ENCODE measurements around the gene DIP2B.
A peak's percentile ranks its signal among the peaks of the same experiment; 100 is the strongest.
"Not testable (repeated sequence)": the region's sequence is repeated elsewhere in the genome, so short reads cannot be mapped to it uniquely, and the experiment has no call there.

DIP2B gene

DNA sequence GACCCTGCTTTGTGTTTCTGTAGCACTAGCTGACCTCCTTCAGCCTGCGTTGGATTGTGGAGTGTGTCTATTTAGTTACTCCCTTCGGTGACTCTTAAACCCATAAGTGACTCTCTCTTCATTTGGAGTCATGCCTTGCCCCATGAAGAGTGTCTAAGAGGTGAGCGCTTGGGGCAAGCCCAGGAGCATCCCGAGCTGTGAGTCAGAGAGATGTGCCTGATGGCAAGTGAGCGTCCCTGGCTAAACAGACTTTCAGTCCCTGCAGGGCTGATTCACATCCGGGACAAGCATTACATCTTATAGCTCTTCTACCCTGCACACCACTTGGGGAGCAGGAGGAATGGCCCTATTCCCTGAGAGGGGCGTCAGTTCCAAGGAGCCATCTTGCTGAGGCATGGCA lies 234.8 kb downstream of the DIP2B start:
- no peak for FAIRE-seq

DNA sequence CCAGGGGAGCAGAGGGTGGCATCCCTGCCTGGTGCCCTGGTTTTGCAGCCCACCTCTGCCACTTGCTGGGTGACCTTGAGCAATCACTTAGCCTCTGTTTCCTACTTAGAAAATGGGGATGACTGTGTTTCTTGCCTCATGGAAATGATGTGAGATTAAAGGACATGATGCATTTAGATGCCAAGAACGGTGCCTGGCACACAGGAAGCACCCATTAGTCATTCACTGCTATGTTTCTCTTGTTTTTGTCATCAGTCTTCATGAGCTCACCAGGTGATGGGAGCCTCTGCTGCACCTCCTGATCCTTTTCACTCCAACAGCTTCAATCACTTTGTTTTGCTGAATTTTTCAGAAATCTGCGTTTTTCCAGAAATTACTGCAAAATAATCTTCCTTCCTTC lies 235.5 kb downstream of the DIP2B start:
- no peak for FAIRE-seq

DNA sequence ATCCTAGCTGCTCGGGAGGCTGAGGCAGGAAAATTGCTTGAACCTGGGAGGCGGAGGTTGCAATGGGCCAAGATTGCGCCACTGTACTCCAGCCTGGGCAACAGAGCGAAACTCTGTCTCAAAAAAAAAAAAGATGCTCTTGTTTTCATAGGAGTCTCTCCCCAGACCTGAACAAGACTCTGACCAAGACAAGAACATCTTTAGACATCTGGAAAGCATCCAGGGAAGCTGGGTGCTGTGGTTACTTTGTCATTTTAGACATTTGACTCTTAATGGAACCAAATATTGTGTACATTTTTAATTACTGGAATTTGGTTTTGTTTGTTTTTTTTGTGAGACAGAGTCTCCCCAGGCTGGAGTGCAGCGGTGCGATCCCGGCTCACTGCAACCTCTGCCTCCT lies 238.0 kb downstream of the DIP2B start:
- FAIRE-seq = no peak

DNA sequence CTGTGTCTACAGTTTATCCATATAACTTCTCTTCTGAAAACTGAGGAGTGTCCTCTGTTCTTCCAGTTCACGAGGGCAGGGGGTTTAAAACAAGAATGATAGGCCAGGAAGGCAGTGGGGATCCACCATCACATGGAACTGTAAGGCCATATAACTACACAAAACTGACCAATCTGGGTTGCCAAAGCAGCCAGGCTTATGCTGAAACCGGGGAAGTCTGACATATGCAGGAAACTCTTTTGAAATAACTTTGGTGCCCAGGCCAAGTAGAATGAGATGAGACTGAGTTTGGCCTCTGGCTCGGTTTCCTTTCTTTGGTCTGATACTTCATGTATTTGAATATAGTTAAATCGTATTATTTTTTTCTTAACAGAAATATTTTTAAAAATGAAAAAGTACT lies 241.1 kb downstream of the DIP2B start:
- FAIRE-seq = no peak

- FAIRE-seq = no peak
Measured at GRCh38 chr12:50746431-50746830, 241.6 kb downstream of the DIP2B start.

DNA sequence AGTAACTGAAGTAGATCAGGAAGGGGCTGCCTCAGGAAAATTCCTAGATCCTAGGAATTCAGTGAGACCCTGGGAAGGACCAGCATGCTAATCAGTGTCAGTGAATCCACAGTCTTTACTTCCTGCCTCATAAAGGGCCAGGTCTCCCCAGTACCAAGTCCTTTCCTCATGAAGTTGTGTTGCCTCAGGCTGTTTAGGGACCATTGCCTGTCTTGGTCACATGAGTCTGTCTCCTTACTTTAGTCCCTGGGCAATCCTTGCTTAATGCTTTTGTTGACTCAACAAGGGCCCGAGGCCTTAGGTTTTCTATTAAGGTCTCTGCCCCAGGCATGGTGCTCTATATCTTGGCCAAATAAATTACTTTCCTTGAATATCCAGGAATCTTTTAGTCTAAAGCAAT lies 243.0 kb downstream of the DIP2B start:
- no peak for FAIRE-seq

DNA sequence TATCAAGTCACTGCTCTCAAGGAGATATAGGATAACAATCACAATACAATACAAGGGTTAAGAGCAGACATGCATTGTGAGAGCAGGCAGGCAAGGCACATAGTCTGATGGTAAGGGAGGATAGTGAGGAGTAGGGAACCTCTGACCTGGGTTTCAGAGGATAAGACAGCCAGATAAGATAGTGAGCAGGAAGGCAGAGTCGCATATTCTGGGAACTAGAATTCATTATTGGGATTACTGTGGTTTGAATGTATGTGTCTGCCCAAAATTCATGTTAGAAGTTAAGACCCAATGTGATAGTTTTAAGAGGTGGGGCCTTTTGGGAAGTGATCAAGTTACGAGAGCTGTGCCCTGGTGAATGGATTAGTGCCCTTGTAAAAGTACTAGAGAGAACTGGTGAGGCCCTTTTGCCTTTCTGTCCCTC lies 244.7 kb downstream of the DIP2B start:
- FAIRE-seq = no peak

- no peak for FAIRE-seq
Measured at GRCh38 chr12:50750366-50750765, 245.6 kb downstream of the DIP2B start.

GRCh38 chr12:50751948-50752721 lies 247.3 kb downstream of the DIP2B start:
- FAIRE-seq = peak; percentile 99

DNA sequence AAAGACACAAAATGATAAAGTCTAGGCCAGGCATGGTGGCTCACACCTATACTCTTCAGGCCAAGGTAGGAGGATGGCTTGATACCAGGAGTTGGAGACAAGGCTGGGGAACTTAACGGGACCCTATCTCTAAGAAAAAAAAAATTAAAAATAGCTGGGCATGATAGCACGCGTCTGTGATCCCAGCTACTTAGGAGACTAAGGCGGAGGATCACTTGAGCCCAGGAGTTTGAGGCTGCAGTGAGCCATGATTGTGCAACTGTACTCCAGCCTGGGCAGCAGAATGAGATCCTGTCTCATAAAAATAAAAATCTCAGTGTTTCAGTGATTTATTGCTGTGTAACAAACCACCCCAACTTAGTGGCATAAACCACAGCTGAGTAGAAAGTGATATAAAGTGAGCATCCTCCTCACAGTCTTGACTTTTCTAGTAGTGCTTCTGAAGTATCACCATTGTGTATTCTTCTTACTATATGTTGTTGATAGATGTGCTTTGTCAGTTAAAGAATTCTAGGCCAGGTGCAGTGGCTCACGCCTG lies 248.5 kb downstream of the DIP2B start:
- no peak for FAIRE-seq

DNA sequence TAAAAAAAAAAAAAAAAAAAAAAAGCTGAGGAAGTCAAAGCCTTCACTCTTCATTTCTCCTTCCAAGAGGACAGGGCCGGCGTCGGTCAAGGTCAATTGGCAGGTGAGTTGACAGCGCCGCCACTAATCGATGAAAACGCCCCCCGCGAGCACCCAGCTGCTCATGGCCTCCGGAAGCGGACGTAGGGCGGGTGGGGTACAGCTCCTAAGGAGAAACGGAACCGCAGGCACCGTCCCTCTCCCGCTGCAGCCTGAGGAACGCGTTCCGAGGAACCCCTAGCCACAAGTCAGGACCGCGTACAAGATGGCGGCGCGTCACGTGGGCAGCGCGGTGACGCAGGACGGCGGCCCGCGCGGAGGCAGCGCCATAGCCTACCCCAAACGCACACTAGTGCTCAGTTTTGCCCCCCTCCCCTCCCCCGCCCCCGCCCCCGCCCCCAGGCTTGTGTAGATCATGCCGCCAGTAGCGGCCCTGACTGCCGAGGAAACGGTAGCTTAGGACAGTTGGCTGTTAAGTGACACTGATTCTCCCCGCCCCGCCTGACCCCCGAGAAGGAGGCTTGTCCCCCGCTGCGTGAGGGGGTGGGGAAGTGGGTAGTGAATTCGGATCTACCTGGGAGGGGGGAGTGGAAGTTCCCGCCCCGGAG lies 259.0 kb downstream of the DIP2B start, which contains the start of gene ATF1:
TSS of gene ATF1 (plus strand) at position 463 of the 647 bp plus-strand sequence. CDS start 16,045 bp downstream, outside the sequence.
- FAIRE-seq = no peak

- FAIRE-seq = no peak
Measured at GRCh38 chr12:50764286-50765094, 259.7 kb downstream of the DIP2B start.

- no peak for FAIRE-seq
Measured at GRCh38 chr12:50765095-50765911, 260.5 kb downstream of the DIP2B start.

- no peak for FAIRE-seq
Measured at GRCh38 chr12:50768391-50768790, 263.6 kb downstream of the DIP2B start.

DNA sequence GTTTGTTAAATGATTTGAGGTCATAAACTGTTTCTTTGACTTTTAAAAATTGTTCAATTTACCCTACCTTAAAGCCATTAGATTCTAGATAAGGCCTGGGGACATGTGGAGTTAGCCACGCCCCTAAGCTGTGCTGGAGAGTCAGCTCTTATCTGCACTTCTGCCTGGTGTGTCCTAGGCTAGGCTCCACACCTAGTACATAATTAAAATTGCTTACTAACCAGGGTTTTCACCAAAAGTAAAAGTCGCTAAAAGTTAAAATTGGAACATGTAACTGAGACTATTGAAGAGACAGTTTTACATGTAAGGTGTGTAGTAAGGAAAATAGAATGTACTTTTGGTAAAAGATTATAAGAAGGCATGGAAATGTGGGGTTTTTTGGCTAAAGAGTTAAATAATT lies 264.0 kb downstream of the DIP2B start:
- FAIRE-seq = not testable (repeated sequence)

GRCh38 chr12:50771409-50771808 lies 266.6 kb downstream of the DIP2B start:
- no peak for FAIRE-seq

DNA sequence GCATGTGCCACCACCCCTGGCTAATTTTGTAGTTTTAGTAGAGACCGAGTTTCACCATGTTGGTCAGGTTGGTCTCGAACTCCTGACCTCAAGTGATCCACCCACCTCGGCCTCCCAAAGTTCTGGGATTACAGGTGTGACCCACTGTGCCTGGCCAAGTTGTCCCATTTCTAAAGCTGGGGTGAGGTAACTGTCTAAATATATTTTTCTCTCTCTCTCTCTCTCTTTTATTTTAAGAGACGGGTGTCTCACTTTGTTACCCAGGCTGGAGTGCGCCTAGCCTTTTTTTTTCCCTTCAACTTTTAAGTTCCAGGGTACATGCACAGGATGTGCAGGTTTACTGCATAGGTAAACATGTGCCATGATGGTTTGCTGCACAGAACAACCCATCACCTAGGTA lies 267.7 kb downstream of the DIP2B start:
- FAIRE-seq = no peak

- no peak for FAIRE-seq
Measured at GRCh38 chr12:50772877-50773276, 268.1 kb downstream of the DIP2B start.

DNA sequence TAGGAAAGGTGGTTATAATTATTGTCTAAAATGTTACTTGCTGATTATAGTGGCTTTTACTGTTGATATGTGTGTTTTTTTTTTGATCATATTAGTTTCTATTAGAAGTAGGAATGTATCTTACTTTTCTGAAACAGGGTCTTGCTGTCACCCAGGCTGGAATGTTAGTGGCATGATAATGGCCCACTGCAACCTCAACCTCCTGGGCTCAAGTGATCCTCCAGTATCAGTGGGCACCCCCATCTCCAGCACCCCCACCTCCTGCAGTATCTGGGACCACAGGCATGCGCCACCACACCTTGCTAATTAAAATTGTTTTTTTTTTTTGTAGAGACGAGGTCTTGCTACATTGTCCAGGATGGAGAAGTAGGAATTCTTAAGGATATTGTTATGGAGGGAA lies 270.5 kb downstream of the DIP2B start:
- no peak for FAIRE-seq

GRCh38 chr12:50776749-50777728 lies 272.3 kb downstream of the DIP2B start:
- no peak for FAIRE-seq

Measured in islet of Langerhans (tissue), 1 donor.